B cell (primary cell): ENCODE results near the gene UBQLN4.

Experiments
- CTCF ChIP-seq: fragments of 200-600 bp; IDR thresholded peaks from one replicate; pipeline ENCODE4 v1.8.0; 2022; ENCODE audit warnings: antibody characterized with exemption, mild to moderate bottlenecking
- EZH2 ChIP-seq: IDR thresholded peaks from 2 replicates; pipeline ENCODE4 v1.6.1; 2012; ENCODE audit warnings: borderline replicate concordance, low read depth, mild to moderate bottlenecking, moderate library complexity, low read length; ENCODE audit not compliant: insufficient read depth, poor library complexity, severe bottlenecking

GRCh38 chr1:156080863-156081179, 27.2 kb upstream of the UBQLN4 start:
- no peak for TF ChIP-seq CTCF
- TF ChIP-seq EZH2 = no peak
